Fibroblast of lung (primary cell): Measurements from ENCODE around the gene COL8A2. TPM values are rescaled to one million over a fixed set of nuclear protein-coding genes. Genes with fewer than 3 reads are reported as not detected.

Experiments
- DNase-seq, 2 donors: peaks; one replicate each; pipeline versions ENCODE4 v3.0.0 to v3.0.0-alpha.2; 2010; ENCODE audit warnings: low read depth in 2 of 2
- H2AFZ ChIP-seq: 2 replicates; pipeline ENCODE4 v1.5.1; 2012; ENCODE audit warnings: low read length, control low read depth, inconsistent platforms
- H3K27ac ChIP-seq: 2 replicates; pipeline ENCODE4 v1.5.1; 2011; ENCODE audit warnings: low read length, control low read depth; ENCODE audit not compliant: insufficient read depth
- H3K27me3 ChIP-seq: 2 replicates; pipeline ENCODE4 v1.5.1; 2011; ENCODE audit warnings: mild to moderate bottlenecking, low read length; ENCODE audit not compliant: control insufficient read depth, insufficient read depth
- H3K36me3 ChIP-seq: 2 replicates; pipeline ENCODE4 v1.5.1; 2011; ENCODE audit warnings: low read length; ENCODE audit not compliant: control insufficient read depth, insufficient read depth
- H3K4me1 ChIP-seq: 2 replicates; pipeline ENCODE4 v1.5.1; 2011; ENCODE audit warnings: low read length; ENCODE audit not compliant: control insufficient read depth, insufficient read depth; ENCODE audit errors: extremely low read depth
- H3K4me2 ChIP-seq: 2 replicates; pipeline ENCODE4 v1.5.1; 2011; ENCODE audit warnings: low read length, control low read depth; ENCODE audit not compliant: insufficient read depth; ENCODE audit errors: extremely low read depth
- H3K4me3 ChIP-seq, 4 experiments: fragments of 200-600 bp in 1 of 4; sonication (generic) in 1 of 4; replicated peaks in 1 of 4; 2 replicates each; pipeline ENCODE4 v1.5.1; 2011 to 2016; ENCODE audit warnings: low read length in 4 of 4, low read depth in 3 of 4, mild to moderate bottlenecking in 3 of 4, control low read depth in 2 of 4, inconsistent platforms in 1 of 4, mixed read lengths in 1 of 4; ENCODE audit not compliant: insufficient read depth in 1 of 4; ENCODE audit errors: control extremely low read depth in 1 of 4
- H3K79me2 ChIP-seq: 2 replicates; pipeline ENCODE4 v1.5.1; 2012; ENCODE audit warnings: mild to moderate bottlenecking, low read length, inconsistent platforms; ENCODE audit not compliant: control insufficient read depth, insufficient read depth
- H3K9ac ChIP-seq: 2 replicates; pipeline ENCODE4 v1.5.1; 2011; ENCODE audit warnings: mild to moderate bottlenecking, low read length, control low read depth; ENCODE audit not compliant: insufficient read depth
- H3K9me3 ChIP-seq: 2 replicates; pipeline ENCODE4 v1.5.1; 2012; ENCODE audit warnings: low read depth, low read length; ENCODE audit not compliant: control insufficient read depth, insufficient read depth
- H4K20me1 ChIP-seq: 2 replicates; pipeline ENCODE4 v1.5.1; 2011; ENCODE audit warnings: low read length; ENCODE audit not compliant: control insufficient read depth, insufficient read depth; ENCODE audit errors: extremely low read depth
- CTCF ChIP-seq, 2 donors: IDR thresholded peaks in 1 of 2; conservative IDR thresholded peaks in 1 of 2; 1 replicate in 1 of 2; 2 replicates in 1 of 2; pipeline ENCODE4 v1.5.1; 2011 to 2012; ENCODE audit warnings: low read length in 2 of 2, control low read depth in 1 of 2, inconsistent platforms in 1 of 2, low read depth in 1 of 2, mild to moderate bottlenecking in 1 of 2
- EZH2 ChIP-seq: IDR thresholded peaks from 2 replicates; pipeline ENCODE4 v1.5.1; 2012; ENCODE audit warnings: low read length, control low read depth, mild to moderate bottlenecking; ENCODE audit errors: missing control alignments
- polyA plus RNA-seq, 2 donors: library from polyadenylated mRNA; depleted of rRNA in 1 of 2; stranded (reverse) in 1 of 2; unstranded in 1 of 2; fragments of >200 nt; gene quantifications; 2 replicates each; pipeline ENCODE4 v1.2.1, GENCODE V29; 2011 to 2012; ENCODE audit warnings: missing spikeins in 1 of 2
- total RNA-seq: library from RNA; depleted of rRNA; stranded (reverse); fragments of >200 nt; gene quantifications from 2 replicates; pipeline ENCODE4 v1.2.1, GENCODE V29; 2014

COL8A2 gene
- total and polyA plus RNA-seq, 2 donors (not counting 1 experiment from before 2014, with no cell fraction given) = 2.9 to 31.0 TPM

GRCh38 chr1:36165145-36165544, 40.1 kb upstream of the COL8A2 start:
- H2AFZ ChIP-seq = no peak overlapping the region
- TF ChIP-seq EZH2 (no peak), CTCF (conservative IDR thresholded peaks at IDR 0.05 in 1 of 2, IDR thresholded peaks at IDR 0.05 in 1 of 2; ENCODE audit: low read depth in 1 of 2, low read length in 2 of 2) (no peak)
- no peak overlapping the region for H3K9ac ChIP-seq
- H3K4me3 ChIP-seq = no peak overlapping the region
- H3K9me3 ChIP-seq = no peaks in the 10 kb centered on the region
- peaks cover 10% of the 10 kb centered on the region for H3K36me3 ChIP-seq
- H3K27ac ChIP-seq = no peak overlapping the region
- no peaks in the 10 kb centered on the region for H3K27me3 ChIP-seq
- no peaks in the 10 kb centered on the region for H4K20me1 ChIP-seq
- H3K79me2 ChIP-seq = peaks cover 98% of the 10 kb centered on the region
- peaks cover 23% of the 10 kb centered on the region for H3K4me1 ChIP-seq
- no peak overlapping the region for H3K4me2 ChIP-seq
- DNase-seq = no peak

DNA sequence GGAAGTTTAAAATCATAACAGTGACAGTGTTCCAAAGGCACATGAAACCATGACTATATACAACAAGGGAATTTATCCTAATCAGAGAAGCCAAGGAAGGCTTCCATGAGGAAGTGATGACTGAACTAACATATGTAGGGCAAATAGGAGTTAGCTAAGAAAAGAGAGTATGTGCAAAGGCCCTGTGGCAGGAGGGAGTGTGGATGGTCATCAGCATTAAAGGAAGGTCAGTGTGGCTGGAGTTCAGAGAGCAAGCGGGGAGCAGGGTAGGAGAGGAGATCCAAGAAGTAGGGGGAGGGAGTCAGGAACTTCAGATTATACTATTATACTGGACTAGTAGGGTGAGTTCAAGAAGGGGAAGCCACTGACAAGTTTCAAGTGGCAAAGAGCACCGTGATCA, 39.3 kb upstream of the COL8A2 start:
- no peaks in the 10 kb centered on the region for H4K20me1 ChIP-seq
- no peak overlapping the region for H3K4me3 ChIP-seq
- peaks cover 16% of the 10 kb centered on the region for H3K36me3 ChIP-seq
- H2AFZ ChIP-seq = no peak overlapping the region
- no peaks in the 10 kb centered on the region for H3K27me3 ChIP-seq
- no peak overlapping the region for H3K9ac ChIP-seq
- H3K79me2 ChIP-seq = peaks cover 98% of the 10 kb centered on the region
- H3K4me2 ChIP-seq = no peak overlapping the region
- no peak for DNase-seq
- H3K9me3 ChIP-seq = no peaks in the 10 kb centered on the region
- TF ChIP-seq EZH2 (no peak), CTCF (conservative IDR thresholded peaks at IDR 0.05 in 1 of 2, IDR thresholded peaks at IDR 0.05 in 1 of 2; ENCODE audit: low read depth in 1 of 2, low read length in 2 of 2) (no peak)
- no peak overlapping the region for H3K27ac ChIP-seq
- H3K4me1 ChIP-seq = peaks cover 29% of the 10 kb centered on the region

- no peaks in the 10 kb centered on the region for H3K27me3 ChIP-seq
- peaks cover 28% of the 10 kb centered on the region for H3K4me1 ChIP-seq
- H3K27ac ChIP-seq = no peak overlapping the region
- no peak overlapping the region for H3K4me2 ChIP-seq
- H2AFZ ChIP-seq = no peak overlapping the region
- H3K4me3 ChIP-seq = no peak overlapping the region
- TF ChIP-seq CTCF (conservative IDR thresholded peaks at IDR 0.05 in 1 of 2, IDR thresholded peaks at IDR 0.05 in 1 of 2; ENCODE audit: low read depth in 1 of 2, low read length in 2 of 2) (no peak), EZH2 (no peak)
- no peak overlapping the region for H3K9ac ChIP-seq
- peaks cover 100% of the 10 kb centered on the region for H3K79me2 ChIP-seq
- no peaks in the 10 kb centered on the region for H4K20me1 ChIP-seq
- no peak for DNase-seq
- peaks cover 18% of the 10 kb centered on the region for H3K36me3 ChIP-seq
- no peaks in the 10 kb centered on the region for H3K9me3 ChIP-seq
Measured at GRCh38 chr1:36163426-36163825, 38.4 kb upstream of the COL8A2 start.
